ENCODE data around the gene CDKN2D. TPM values are rescaled to one million over a fixed set of nuclear protein-coding genes. Genes with fewer than 3 reads are reported as not detected.

CDKN2D gene
- polyA plus RNA-seq, 1 donor from 2014 or later: 193 TPM

Other genes starting within 250 kb of the CDKN2D start
- gene RAVER1, start 235.4 kb downstream of the CDKN2D start, polyA plus RNA-seq: 25.9 TPM
- 230 TPM for gene ICAM3, start 229.4 kb downstream of the CDKN2D start, polyA plus RNA-seq
- gene TYK2, start 188.4 kb downstream of the CDKN2D start, polyA plus RNA-seq: 69.0 TPM
- gene CDC37, start 165.4 kb downstream of the CDKN2D start, polyA plus RNA-seq: 78.8 TPM
- 2.9 TPM for gene PDE4A, start 148.4 kb downstream of the CDKN2D start, polyA plus RNA-seq
- gene KEAP1, start 65.6 kb downstream of the CDKN2D start, polyA plus RNA-seq: 32.9 TPM
- 5.1 TPM for gene S1PR5, start 51.5 kb downstream of the CDKN2D start, polyA plus RNA-seq
- 21.0 TPM for gene ATG4D, start 25.1 kb downstream of the CDKN2D start, polyA plus RNA-seq
- gene KRI1, start 3.0 kb downstream of the CDKN2D start, polyA plus RNA-seq: 35.6 TPM
- not detected for gene AP1M2, start 18.3 kb upstream of the CDKN2D start, polyA plus RNA-seq
- gene SLC44A2, start 56.6 kb upstream of the CDKN2D start, polyA plus RNA-seq: 332 TPM
- gene ILF3, start 85.4 kb upstream of the CDKN2D start, polyA plus RNA-seq: 106 TPM
- 53.5 TPM for gene QTRT1, start 132.5 kb upstream of the CDKN2D start, polyA plus RNA-seq
- 109 TPM for gene DNM2, start 149.1 kb upstream of the CDKN2D start, polyA plus RNA-seq